Measurements from ENCODE around the gene MYO18B.

Gene MYO18B

DNA sequence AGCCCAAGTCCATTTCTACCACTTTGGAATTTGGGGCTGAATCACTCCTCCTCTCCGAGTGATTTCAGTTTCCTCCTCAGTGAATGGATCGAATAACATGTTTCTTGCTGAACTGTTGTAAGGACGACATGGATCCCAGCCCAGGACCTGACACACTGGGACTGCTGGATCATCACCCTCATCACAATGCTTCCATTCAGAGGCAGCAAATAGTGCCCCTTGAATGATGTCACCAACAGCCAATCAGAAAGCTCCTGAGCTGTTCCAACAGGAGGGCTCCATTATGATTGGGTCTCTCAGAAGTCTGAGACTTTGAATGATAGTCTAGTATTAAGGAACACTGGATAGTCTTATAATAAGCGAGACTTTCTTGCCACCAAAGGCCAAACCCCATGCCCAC lies 158.9 kb downstream of the MYO18B start:
- no peak for DNase-seq (ENCODE audit: low read depth)

DNA sequence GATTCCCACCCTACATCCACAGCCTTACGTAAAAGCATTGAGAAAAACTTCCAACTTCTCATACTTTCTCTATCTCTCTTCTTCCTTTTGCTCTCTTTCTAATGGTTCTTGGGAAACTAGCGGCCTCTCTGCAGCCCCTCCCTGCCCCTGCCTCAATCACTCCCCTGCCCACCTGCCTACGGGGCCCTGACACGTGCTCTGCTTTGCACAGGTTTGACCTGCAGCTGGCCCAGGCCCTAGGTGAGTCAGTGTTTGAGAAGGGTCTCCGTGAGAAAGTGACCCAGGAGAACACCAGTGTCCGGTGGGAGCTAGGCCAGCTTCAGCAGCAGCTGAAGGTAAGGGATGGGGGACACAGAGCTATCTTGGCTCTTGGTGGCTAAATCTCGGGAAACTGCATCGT lies 160.4 kb downstream of the MYO18B start:
- no peak for DNase-seq (ENCODE audit: low read depth)

DNA sequence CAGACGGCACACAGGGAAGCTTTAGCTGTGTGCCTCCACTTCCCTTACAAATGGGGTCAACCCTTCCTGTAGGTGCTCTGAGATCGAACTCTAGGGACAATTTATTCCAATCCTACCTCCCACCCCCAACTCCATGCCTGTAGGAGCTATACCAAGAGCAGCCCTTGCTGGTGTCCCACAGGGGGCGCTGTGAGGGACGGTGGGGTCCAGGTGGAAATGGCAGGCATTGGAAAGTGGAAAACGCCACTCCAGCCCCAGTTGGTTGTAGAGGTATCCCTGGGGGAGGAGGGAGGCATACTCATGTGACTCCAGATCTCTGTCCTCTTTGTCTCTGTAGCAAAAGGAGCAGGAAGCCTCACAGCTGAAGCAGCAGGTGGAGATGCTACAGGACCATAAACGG lies 161.3 kb downstream of the MYO18B start:
- no peak for DNase-seq (ENCODE audit: low read depth)

DNA sequence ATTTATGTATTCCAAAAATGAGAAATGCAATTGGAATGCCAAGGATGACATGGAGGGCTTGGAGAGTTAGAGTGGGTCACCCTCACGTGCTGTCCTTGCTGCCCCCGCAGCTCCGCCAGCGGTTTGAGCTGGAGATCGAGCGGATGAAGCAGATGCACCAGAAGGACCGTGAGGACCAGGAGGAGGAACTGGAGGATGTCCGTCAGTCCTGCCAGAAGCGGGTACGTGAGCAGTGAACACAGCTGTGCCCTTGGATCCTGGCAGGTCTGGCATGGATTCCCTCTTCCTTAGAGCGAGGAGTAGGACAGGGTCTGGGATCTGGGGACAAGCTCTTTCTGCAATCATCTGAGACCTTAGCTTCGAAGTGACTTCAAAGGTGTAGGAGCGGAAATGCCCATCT lies 166.2 kb downstream of the MYO18B start:
- no peak for DNase-seq (ENCODE audit: low read depth)

DNA sequence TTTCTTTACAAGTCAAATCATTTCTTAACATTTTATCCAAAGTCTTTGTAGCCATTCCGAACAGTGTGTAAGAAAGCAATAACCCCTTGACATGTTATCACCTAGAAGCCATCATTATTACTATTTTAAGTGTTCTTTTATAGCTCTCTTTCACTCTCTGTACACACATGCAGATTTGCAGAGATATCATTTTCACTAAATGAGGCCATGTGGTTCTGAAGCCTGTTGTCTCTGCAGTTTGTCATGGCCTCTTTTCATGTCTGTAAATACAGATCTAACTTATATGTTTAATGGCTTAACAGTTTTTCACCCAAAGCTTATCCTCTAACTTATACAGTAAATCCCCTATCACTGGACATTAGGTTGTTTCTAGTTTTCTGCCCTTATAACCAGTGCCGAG lies 166.8 kb downstream of the MYO18B start:
- DNase-seq (ENCODE audit: low read depth): no peak

DNA sequence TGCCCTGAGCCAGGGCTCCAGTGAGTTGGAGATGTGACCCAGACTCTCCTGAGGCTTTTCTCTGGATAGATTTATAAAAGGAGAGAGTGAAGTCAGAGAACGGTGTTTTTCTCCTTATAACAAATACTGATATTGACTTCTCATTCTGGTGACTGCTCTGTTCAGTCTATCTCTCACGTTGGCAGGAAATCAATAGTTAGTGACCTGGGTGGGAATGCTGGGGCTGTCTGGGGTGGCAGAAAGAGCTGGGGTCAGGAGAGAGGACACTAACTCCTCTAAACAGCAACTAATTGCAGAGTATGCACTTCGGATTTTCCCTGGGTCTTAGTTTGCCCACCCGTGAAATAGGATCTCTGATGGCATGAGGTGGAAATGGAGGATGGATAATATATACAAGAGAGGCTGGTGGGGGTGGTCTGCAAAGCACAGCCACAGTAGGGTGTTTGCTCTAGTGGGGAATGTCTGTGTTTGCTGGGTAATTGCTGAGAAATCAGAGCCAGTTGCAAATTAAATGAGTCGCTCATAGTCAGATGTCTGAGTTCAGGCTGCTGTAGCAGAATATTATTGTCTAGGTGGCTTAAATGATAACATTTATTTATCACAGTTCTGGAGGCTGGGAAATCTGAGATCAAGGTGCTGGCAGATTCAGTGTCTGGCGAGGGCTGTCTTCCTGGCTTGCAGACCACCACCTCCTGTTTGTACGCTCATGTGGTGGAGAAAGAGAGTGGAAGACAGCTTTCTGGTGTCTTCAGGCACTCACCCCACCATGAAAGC lies 167.8 kb downstream of the MYO18B start:
- DNase-seq (ENCODE audit: low read depth): no peak

DNA sequence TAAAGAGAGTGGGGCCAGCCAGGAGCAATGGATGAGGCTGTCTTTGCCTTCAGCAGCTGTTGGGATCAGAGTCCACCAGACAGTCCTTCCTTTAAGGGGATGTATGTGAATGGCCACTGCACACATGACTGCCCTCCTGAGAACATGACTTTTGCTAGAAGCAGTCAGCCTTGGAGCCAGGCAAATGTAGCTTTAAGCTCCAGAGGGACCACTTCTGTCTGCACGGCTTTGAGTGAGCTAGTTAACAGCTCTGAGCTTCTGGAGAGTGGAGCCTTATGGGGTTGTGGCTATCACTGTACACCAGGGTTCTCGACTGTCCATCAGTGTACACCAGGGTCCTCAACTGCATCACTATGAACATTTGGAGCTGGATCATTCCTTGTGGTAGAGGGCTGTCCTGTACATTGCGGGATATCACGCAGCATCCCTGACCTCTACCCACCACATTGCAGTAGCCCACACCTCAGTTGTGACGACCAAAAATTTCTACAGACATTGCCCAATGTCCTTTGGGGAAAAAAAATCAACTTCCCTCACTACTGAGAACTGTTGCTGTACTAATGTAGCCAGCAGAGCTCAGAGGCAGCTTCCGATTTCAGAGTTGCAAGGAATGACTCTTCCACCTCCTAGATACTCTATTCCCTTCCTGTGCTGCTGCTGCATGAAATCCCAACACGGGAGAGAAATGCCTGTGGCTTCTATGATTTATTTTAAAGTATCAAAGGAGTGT lies 169.4 kb downstream of the MYO18B start:
- DNase-seq (ENCODE audit: low read depth): no peak

DNA sequence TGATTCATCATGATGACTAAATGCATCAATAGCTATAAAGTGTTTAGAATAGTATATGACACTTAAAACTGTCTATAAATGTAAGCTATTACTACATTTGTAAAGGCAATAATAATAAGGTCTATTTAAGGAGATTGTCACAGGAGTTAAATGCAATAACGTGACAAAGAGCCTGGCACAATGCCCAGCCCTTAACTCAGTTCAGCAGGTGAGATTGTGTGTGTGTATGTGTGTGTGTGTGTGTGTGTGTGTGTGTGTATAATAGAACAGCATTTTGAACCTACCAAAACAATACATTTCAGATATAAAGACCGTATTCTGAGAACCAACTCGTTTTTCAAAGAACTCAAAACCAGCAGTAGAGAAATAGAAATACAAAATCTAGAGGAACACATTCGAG lies 177.5 kb downstream of the MYO18B start:
- DNase-seq (ENCODE audit: low read depth): no peak

DNA sequence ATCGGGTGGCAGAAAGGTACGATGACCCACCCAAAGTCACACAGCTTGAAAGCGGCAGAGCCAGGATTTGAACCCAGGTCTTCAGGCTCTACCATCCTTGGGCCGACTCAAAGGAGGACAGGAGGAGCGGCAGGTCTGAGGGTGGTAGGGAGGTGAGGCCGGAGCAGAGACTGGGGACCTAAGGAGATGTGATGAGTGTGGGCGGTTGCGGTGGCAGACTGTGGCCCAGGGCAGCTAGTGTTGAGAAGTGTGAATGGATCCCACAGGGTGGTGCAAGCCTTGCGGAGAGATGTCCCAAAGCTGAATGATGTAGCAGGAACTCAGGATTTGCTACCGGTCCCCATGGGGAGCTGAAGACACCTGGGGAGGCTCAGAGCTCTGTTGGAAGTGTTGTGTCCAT lies 180.2 kb downstream of the MYO18B start:
- no peak for DNase-seq (ENCODE audit: low read depth)

DNA sequence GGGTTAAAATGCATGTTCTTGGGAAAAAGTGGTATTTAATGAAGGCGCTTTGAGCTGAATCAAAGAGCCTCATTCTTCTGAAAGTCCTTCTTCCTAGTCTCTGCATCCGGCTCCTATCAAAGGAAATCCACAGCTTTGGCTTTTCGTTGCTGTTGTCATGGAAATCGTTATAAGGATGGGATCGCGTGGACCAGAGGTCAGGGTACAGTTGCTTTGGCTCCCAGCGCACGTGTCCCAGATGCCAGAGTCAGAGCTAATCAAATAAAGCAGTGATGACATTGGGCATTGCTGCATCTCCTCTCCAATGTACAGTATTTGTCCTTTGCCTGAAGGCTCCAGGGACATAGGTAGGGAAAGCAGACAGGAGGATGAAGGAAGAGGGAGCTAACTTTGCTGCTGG lies 181.9 kb downstream of the MYO18B start:
- no peak for DNase-seq (ENCODE audit: low read depth)

DNA sequence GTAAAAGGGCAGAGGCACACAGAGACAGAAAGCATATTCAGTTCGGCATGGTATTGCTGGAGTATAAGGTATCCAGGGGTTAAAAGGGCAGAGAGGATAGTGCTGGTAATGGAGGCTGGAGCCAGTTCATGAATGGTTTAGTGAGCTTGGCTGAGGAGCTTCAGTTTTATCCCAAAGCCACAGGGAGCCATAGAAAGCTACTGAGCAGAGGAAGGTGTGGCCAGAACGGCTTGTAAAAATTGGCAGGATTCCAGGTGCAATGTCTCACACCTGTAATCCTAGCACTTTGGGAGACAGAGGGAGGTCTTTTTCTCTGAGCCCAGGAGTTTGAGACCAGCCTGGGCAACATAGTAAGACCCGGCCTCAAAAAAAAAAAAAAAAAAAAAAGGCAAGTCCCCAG lies 186.1 kb downstream of the MYO18B start:
- no peak for DNase-seq (ENCODE audit: low read depth)

DNA sequence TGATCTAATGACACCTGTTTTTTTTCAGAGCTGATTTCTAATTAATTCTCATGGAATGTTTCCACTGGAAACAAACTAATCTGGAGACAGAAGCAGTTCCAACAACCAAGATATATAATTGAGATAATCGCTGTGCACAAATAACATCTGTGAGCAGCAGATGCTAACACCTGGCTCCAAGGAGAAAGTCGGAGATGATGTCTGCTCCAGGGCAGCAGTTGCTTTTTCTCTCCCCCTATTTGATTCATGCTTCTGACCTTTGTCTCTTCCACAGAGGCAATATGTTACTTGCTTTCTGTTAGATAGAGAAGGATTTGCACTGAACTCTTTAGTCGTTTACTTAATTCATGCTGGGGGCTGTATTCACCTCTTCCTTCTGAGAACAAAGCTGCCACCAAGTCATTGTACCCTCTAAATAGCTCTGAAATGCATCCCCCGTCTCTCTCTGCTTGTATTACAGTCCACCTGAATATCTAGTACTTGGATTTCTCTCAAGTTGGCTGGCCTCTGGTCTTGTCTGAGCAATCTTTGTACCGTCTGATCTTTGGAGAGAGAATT lies 187.4 kb downstream of the MYO18B start:
- DNase-seq (ENCODE audit: low read depth): no peak

DNA sequence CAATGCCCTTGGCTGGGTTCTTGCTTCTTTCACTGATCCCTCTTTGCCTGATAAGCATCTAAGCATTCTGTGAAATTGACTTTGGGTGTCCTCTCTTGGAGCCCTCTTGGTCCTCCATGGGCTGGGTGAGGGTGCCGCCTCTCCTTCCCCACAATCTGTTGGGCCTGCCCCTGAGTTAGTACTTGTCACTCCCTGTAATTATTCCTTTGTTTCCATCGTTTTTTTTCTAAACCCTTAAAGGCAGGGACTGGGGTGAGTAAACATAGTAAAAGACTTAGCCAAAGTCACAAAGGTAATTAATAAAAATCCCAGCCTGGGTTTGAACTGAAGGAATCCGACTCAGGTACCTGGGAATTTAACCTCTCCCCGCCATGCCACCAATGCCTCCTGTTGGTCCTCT lies 188.1 kb downstream of the MYO18B start:
- DNase-seq (ENCODE audit: low read depth): no peak

DNA sequence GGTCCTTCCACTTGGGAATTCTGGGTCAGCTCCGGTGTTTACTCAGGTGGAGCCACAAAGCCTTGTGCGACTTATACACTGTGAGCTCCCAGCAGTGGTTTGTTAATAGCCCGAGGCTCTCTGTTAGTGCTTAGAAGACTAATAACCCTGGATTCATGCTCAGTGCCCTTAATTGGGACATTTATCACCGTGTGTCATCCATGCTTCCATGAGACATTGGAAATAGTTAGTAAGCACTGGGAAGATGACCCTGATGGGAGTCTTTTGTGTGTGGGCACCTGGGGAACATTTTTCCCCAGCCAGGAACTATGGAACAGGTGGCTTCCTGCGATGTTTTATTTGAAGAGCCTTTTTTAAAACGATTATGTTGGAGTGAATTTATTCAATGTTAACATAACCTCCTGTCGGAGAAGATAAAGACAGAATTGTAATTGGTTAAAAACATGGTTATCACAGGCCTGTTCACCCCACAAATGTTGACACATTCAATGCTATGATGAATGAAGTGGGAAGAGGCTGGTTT lies 188.9 kb downstream of the MYO18B start:
- DNase-seq (ENCODE audit: low read depth): no peak

DNA sequence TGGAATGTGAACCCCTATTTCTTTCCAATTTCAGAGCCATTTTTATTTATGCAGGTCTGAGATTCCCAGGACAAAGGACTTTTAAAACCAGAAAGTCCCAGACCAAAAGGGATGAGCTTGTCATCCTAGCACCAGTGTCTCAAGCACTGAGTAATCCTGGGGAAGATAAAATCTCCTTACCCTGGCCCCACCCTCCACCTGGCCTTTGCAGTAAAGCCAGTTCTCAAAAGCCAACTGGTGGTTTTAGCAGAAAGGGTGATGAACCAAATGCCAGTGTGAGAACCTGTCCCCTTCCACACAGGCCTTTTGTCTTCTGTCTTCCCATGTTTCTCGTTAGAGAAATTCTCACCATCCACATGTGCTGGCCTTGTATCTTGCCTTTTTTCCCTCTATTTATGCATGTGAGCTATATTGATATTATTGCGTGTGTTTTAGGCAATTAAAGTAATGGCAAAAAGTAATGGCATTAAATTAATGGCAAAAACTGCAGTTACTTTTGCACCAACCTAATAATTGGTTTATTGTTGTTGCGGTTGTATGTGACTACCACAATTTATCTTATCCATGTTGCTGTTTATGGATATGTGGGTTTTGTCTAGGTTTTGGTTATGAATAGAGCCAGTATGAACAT lies 191.3 kb downstream of the MYO18B start:
- no peak for DNase-seq (ENCODE audit: low read depth)

DNA sequence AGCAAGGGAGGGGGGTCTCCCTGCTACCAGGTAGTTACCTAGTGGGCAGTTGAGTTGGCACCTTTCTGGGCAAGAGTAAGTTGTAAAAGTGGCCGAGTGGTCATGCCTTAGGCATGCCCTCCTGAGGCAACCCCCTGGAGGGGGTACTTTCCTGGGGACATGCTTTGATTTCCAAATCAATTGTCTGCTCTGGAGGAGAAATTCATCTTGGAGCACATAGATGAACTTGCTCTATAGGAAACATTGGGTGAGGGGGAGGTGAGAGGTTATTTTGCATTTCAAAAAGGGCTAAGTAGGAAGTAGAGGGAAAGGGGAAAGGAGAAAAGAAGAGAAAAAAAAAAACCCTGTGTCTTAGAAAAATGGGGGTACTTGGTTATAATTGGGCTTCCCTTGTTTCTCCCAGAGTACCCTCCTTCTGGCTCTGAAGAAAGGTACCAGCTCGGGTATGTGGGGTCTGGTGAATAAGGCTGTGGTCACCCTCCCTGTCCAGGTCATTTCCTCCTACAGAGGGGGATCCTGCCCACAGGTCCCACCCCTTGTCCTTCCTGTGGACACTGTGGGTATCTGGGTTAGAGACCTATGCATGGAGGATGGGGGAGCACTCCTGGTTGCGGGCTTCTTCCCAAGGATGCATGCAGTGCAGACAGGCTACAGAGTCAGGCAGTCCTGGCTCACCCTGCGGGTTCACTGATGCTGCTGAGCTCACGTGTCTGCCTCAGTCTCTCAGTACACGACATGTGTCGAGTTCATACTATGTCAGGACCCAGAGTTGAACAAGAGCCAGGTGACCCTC lies 193.5 kb downstream of the MYO18B start:
- DNase-seq (ENCODE audit: low read depth): no peak

DNA sequence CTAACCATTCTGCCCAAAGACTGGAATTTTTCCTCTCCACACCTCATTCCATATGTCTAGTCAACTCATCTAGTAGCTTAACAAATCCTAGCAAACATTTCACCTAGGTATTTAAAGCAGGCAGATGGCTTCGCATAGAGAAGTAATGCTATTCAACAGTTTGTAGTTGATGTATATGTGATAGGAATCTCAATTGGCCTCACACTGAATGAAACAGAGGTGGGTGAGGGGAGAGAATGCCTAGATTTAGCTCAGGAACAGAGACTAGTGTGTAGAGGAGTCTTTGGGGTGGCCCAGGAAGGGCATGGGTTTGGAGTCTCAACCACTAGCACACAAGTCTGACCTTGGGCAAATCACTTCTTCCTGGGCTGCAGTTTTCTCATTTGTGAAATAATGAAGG lies 196.2 kb downstream of the MYO18B start:
- no peak for DNase-seq (ENCODE audit: low read depth)

DNA sequence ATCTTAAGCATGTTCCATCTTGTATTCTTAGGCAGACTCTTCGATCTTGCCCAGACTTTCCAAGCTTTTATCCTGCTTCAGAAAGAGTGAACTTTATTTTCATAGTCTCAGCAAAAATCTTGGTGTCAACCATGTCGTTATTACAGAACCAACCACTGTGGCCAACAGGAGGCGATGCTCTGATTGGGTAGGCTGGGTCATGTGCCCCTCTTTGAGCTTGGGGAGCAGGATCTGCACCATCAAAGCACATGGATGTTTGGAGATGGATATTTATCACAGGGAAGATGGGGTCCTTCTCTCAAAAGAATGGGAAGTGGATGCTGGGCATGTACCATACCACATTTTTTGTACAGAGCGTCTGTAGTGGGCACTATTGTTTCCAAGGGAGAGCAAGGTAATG lies 197.4 kb downstream of the MYO18B start:
- DNase-seq (ENCODE audit: low read depth): no peak

DNA sequence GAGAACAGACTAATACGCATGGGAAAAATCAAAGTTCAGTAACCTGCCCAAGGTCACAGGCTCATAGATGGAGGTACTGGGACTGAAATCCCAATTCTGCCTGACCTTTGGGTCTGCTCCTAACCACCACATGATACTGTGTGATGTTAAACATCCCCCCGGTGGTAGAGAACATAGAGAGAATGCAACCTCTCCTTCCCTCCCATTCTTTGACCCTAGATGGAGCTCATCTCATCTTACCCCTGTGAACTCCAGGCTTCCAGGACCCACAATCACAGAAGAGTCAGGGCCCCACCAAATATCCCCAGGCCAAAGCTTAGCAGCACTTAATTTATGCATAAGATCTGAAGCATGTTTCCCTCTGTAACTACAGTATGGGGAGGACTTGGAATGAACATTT lies 198.5 kb downstream of the MYO18B start:
- no peak for DNase-seq (ENCODE audit: low read depth)

DNA sequence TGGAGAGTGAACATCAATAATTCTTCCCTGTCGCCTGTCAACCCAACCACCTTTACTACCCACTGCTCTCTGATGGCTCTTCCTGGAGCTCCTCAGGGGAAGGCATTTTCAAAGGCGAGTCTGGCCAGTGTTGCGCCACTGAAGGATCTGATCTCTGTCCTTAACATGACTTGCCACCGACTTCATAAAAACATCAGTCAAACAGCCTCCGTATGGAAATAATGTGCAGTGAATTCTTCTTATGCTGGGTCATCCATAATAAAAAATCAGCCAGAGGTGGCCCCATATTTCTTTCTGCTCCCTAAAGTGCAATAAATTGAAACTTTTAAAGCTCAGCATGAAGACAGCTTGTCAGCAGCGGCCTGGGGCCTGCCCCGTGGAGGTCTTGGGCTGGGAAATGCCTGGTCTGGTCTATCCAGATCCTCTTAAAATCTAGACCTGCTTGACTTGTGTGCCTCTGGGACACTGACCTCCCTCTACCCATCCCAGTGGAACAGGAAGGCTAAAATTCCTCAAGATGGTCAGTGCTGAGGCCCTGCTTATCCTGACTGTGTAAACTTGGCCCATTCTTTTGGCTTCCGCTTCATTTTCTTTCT lies 199.5 kb downstream of the MYO18B start:
- no peak for DNase-seq (ENCODE audit: low read depth)

DNA sequence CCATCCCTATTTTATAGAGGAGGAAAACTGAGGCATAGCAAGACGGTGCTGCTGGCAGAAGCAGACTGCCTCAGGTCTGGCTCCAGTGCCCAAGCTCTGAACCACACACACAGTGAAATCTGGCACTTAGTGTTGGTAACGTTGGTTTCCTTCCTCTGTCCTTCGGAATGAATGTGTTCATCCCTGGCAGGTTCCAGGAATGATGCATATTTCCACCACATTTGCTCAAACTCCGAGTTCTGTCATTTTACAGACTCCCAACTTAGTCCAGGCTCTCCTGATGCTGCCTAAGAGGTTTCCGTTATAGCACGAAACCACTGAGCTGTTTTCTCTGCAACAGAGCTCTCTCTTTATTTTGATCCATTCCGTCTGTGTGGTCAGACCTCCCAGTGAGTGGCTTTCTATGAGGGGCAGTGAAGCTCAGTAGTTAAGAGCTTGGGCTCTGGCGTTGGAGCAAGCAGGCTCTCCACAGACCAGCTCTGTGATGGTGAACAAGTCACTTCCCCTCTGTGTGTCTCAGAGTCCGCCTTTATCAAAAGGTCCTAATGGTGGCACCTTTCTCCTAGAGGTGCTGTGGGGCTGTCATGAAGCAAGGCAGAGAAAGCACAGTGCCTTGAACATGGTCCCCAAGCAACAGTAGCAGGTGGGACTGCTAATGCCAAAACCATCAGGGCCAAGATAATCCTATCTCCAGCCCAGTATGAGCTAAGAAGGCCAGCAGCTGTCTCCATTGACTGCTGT lies 200.3 kb downstream of the MYO18B start:
- DNase-seq (ENCODE audit: low read depth): no peak
